Measurements from ENCODE around the gene CCBE1.

- TF ChIP-seq TAF1 (IDR thresholded peaks at IDR 0.05; ENCODE audit: low read depth): no peak
- TF ChIP-seq YY1 (IDR thresholded peaks at IDR 0.05; ENCODE audit: low read depth): no peak
- TF ChIP-seq REST (IDR thresholded peaks at IDR 0.05; ENCODE audit: low read depth): no peak
- no peak for TF ChIP-seq TEAD4 (IDR thresholded peaks at IDR 0.05)
- TF ChIP-seq FOXM1 (IDR thresholded peaks at IDR 0.05; ENCODE audit: borderline replicate concordance, low read depth): no peak
- TF ChIP-seq MAX (IDR thresholded peaks at IDR 0.05): no peak
- TF ChIP-seq TCF12 (IDR thresholded peaks at IDR 0.05; ENCODE audit: low read depth): no peak
- TF ChIP-seq USF1 (IDR thresholded peaks at IDR 0.05): no peak
- no peak for TF ChIP-seq ZBTB7A (IDR thresholded peaks at IDR 0.05; ENCODE audit: low read depth)
- TF ChIP-seq EP300 (IDR thresholded peaks at IDR 0.05; ENCODE audit: borderline replicate concordance): no peak
- no peak for TF ChIP-seq CREB1 (IDR thresholded peaks at IDR 0.05; ENCODE audit: low read depth)
- no peak for TF ChIP-seq CEBPB (IDR thresholded peaks at IDR 0.05)
- TF ChIP-seq NFIC (IDR thresholded peaks at IDR 0.05): no peak
- TF ChIP-seq RAD21 (IDR thresholded peaks at IDR 0.05; ENCODE audit: low read depth): no peak
These were observed 129.8 kb downstream of the CCBE1 start for GRCh38 chr18:59567431-59567830.

All from Ishikawa (cell line).